ENCODE results near the gene RASGRF1.
"Not testable (repeated sequence)": the region's sequence is repeated elsewhere in the genome, so short reads cannot be mapped to it uniquely, and the experiment has no call there.

The RASGRF1 gene

GRCh38 chr15:79015416-79015815, 75.2 kb downstream of the RASGRF1 start:
- DNase-seq (ENCODE audit: low read depth in 2 of 2, low spot score in 1 of 2) = no peak

GRCh38 chr15:79010278-79010677, 80.3 kb downstream of the RASGRF1 start:
- DNase-seq (ENCODE audit: low read depth in 2 of 2, low spot score in 1 of 2) = no peak

DNA sequence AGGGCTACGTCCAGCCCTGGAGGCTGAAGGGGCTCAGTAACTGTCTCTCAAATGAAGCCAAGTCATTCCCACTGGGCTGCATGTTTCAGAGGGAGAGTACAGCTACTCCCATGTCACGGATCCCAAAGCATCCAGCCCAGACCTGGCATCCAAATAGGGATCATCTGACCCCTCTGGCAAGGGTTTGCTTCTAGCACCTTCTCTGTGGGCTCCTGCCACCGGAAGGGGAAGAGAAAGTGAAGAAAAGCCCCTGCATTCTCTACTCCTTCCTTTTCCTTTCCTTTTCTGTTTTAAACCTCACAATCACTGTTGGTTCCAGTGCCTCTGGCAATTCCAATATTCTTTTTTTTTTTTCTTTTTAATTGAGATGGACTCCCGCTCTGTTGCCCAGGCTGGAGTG, 81.2 kb downstream of the RASGRF1 start:
- DNase-seq (ENCODE audit: low read depth in 2 of 2, low spot score in 1 of 2) = no peak

DNA sequence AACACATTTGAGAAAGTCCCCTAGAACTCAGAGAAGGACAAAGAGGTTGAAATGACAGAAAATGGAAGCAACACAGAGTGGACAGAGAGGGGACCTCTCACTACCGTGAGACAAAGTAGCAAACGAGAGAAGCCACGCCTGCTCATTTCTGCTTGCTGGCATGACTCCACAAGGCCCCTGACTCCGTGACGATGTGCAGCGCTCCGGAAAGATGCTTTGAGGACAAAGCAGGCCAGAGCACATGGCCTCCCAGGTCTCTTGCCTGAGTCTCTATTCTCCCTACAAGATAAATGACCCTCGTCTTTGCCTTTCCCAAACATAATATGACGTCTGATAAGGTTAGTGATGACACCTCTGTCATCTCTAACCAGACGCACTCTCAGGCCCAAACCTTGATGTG, 81.9 kb downstream of the RASGRF1 start:
- no peak for DNase-seq (ENCODE audit: low read depth in 2 of 2, low spot score in 1 of 2)

DNA sequence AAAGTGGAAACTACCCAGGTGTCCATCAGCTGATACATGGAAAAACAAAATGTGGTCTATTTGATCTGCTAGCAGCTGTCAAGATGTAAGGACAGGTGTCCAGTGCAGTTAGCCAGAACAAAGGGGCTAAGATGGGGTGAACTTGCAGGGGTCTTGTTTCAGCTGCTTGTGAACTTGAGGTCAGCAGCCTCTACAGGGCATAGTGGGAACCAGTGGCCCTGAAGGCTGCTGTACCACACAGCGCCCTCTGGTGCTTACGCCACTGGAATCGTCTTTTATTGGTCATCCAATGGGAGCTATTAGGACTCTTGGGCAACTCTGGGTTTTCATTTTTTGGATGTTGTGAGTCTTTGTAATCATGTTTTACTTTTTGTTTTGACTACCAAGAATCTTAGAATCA, 83.5 kb downstream of the RASGRF1 start:
- DNase-seq (ENCODE audit: low read depth in 2 of 2, low spot score in 1 of 2) = no peak

GRCh38 chr15:79006071-79006470, 84.5 kb downstream of the RASGRF1 start:
- no peak for DNase-seq (ENCODE audit: low read depth in 2 of 2, low spot score in 1 of 2)

DNA sequence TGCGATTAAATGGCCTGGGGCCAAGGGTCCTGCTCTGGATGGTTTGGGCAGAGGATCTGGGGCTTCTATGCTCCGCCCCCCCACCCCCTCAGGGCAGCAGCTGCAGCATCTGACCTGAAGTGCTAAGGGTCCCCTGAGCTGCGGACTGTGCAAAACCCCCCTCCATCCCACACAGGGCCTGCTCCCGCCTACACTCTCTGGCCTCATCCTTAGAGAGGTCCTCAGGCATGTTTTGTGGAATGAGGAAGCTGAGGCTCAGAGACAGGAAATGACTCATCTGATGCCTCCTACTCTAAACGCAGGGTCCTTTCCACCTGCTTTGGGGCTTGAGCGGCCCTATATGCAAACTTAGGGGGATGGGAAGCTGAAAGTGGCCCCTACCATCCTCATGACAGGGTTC, 86.2 kb downstream of the RASGRF1 start:
- DNase-seq (ENCODE audit: low read depth in 2 of 2, low spot score in 1 of 2) = no peak

- no peak for DNase-seq (ENCODE audit: low read depth in 2 of 2, low spot score in 1 of 2)
Measured at GRCh38 chr15:79003896-79004295, 86.7 kb downstream of the RASGRF1 start.

- DNase-seq (ENCODE audit: low read depth in 2 of 2, low spot score in 1 of 2) = no peak
Measured at GRCh38 chr15:79003301-79003700, 87.3 kb downstream of the RASGRF1 start.

- no peak for DNase-seq (ENCODE audit: low read depth in 2 of 2, low spot score in 1 of 2)
Measured at GRCh38 chr15:79002581-79002980, 88.0 kb downstream of the RASGRF1 start.

DNA sequence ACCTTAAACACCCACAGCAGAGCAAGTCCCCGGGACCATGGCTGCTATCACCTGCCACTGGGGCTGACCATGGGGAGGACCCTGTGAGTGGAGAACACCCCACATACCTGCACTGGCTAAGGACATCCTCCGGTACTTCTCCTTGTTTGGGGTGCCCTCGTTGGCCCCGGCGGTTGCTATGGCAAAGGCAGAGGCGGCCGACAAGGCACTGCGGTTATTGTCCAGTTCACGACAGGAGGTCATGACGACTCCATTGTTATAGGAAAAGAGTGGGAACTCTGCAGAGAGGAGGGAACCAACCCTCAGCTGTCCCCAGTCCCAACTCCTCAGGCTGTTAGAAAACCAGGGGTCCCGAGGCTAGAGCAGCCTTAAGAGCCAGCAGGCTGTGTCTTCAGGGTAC, 90.9 kb downstream of the RASGRF1 start:
- no peak for DNase-seq (ENCODE audit: low read depth in 2 of 2, low spot score in 1 of 2)

DNA sequence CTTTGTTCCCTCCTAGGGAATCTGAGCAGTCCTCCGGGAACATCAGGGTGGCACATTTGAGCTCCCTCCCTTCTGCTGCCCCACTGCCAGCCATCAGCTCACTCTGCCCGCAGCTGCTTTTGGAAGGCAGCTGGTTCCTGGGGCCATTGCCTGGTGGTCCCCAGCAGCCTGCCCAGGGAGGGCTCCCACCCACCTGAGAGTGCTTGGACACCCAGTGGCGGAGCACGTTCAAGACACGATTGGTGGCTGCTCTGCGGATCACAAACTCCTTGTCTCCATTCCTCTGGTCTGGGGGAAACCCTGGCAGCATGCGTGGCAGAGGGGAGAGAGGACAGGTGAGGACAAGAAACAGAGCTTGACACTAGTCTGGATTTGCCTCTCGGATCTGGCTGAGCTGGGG, 92.1 kb downstream of the RASGRF1 start:
- no peak for DNase-seq (ENCODE audit: low read depth in 2 of 2, low spot score in 1 of 2)

GRCh38 chr15:78997981-78998499, 92.5 kb downstream of the RASGRF1 start:
- no peak for DNase-seq (ENCODE audit: low read depth in 2 of 2, low spot score in 1 of 2)

DNA sequence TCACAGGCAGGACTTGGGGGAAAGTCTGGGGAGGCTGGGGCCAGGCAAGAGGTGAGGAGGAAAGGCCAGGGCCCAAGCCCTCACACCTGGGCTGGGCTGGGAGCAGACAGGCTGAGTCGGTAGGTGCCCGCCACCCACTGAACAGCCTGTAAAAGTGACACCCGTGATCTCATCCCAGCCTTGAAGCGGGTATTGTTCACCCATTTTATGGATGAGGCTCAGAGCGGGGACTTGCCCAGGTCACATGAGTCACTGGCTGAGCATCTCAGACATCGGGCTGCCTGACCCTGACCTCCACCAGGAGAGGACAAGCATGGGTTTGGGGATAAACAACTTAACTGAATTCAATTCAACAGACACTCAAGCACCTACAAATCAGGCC, 93.7 kb downstream of the RASGRF1 start:
- no peak for DNase-seq (ENCODE audit: low read depth in 2 of 2, low spot score in 1 of 2)

GRCh38 chr15:78995921-78996893, 94.4 kb downstream of the RASGRF1 start:
- DNase-seq (ENCODE audit: low read depth in 2 of 2, low spot score in 1 of 2) = no peak

DNA sequence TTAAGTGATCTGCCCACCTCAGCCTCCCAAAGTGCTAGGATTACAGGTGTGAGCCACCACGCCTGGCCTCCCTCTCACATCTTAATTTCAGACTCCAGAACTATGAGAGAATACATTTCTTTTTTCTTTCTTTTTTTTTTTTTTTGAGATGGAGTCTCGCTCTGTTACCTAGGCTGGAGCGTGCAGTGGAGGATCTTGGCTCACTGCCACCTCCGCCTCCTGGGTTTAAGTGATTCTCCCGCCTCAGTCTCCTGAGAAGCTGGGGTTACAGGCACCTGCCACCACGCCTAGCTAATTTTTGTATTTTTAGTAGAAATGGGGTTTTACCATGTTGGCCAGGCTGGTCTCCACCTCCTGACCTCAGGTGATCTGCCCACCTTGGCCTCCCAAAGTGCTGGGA, 95.4 kb downstream of the RASGRF1 start:
- not testable (repeated sequence) for DNase-seq (ENCODE audit: low read depth in 2 of 2, low spot score in 1 of 2)

DNA sequence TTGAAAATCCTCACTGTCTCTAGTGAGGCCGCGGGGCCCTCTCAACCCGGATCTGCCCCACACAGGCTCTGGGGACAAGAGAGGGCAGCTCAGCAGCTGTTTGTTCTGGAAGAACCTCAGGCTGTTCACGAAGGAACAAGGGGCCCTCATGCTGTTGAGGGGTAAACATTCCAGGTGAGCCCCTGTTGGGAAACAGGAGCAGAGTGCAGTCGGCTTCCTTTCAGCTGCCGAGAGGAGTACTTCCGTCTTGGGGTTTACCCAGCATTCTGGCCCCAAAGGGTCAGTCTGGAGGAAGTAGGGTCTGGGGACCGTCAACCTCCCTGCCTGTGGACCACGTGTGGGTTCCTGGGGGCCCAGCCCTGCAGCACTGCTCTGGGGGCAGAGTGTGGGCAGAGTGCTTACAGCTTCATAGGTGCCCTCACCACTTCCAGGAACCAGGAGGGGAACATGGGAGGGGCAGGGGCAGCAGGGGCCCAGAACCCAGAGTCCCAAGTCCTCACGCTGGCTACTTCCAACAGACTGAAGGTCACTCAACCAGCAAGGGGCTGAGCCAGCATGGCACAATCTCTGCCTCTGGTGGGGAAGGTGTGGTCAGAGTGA, 96.5 kb downstream of the RASGRF1 start:
- DNase-seq (ENCODE audit: low read depth in 2 of 2, low spot score in 1 of 2) = no peak

DNA sequence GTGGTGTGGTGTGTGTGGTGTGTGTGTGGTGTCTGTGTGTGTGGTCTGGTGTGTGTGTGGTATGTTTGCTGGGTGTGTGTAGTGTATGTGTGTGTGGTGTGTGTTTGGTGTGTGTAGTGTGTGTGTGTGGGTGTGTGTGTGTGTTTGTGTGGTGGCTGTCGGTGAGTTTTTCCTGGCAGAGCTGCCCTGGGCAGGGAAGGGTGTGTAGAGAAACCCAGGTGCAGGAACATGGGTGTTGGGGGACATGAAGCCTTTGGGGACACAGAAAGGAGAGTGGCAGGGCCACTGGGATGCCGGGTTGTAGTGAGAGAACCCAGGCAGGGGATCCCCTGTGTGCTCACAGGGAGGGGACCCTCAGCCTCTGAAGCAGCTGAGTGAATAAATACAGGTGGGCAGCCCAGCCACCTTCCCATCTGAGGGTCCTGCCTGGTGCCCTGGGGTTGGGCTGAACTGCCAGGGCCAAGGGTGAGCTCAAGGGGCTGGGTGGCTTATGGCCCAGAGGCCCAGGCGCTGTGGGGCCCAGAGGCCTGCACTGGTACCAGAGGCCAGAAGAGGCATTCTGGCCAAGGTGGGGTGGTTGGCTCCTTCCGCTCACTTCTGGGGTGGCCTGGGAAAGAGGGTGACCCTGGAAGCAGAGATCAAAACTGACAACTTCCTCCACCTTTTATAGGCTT, 97.2 kb downstream of the RASGRF1 start:
- no peak for DNase-seq (ENCODE audit: low read depth in 2 of 2, low spot score in 1 of 2)

DNA sequence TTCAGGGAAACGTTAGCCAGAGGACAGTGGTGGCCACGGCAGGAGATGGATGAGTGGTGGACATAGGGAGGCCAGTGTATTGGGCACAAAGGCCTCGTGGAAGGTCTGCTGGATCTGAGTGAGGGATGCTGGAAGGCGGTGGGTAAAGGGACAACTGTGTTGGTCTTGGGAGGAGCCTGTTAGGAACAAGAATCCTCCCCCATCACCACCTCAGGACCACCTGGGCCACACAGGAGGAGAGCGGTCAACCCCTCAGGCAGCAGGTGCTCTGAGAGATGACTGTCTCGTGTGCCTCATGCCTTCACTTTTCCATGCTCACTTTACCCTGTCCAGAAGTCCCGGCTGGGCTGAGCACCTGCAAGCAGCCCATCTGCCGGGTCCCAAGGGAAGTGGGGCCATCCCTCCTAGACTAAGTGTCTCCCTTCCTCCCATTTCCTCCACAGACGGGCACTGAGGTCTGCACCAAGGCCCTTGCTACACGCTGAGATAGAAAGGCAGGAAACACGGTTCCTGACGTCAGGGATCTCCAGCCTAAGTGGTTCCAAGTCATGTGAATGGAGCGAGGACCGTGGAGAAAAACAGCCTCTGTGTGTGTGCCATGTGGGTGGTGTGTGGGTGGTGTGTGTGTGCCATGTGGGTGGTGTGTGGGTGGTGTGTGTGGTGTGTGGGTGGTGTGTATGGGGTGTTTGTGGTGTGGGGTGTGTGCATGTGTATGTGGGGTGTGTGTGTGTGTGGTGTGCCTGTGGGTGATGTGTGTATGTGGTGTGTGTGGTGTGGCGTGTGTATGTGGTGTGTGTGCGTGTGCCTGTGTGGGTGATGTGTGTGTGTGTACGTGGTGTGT, 97.9 kb downstream of the RASGRF1 start:
- no peak for DNase-seq (ENCODE audit: low read depth in 2 of 2, low spot score in 1 of 2)

GRCh38 chr15:78991879-78992278, 98.7 kb downstream of the RASGRF1 start:
- DNase-seq (ENCODE audit: low read depth in 2 of 2, low spot score in 1 of 2) = no peak

- DNase-seq (ENCODE audit: low read depth in 2 of 2, low spot score in 1 of 2) = no peak
Measured at GRCh38 chr15:78991476-78991875, 99.1 kb downstream of the RASGRF1 start.

All from stimulated activated CD8-positive, alpha-beta memory T cell treated with anti-CD3 and anti-CD28 coated beads, Interleukin-4, amount 100 ng/mL, for 1 hour (primary cell).